Stimulated activated CD4-positive, alpha-beta T cell treated with anti-CD3 and anti-CD28 coated beads, Interleukin-12 subunit alpha, Interleukin-12 subunit beta, amount 100 ng/mL, for 48 hours (primary cell): ENCODE data around the gene TRIL.

Source experiments
- DNase-seq, 3 donors: peaks; one replicate each; pipeline ENCODE4 v3.0.0-alpha.2; 2020; ENCODE audit warnings: low read depth in 2 of 3, low spot score in 1 of 3

The TRIL gene

DNA sequence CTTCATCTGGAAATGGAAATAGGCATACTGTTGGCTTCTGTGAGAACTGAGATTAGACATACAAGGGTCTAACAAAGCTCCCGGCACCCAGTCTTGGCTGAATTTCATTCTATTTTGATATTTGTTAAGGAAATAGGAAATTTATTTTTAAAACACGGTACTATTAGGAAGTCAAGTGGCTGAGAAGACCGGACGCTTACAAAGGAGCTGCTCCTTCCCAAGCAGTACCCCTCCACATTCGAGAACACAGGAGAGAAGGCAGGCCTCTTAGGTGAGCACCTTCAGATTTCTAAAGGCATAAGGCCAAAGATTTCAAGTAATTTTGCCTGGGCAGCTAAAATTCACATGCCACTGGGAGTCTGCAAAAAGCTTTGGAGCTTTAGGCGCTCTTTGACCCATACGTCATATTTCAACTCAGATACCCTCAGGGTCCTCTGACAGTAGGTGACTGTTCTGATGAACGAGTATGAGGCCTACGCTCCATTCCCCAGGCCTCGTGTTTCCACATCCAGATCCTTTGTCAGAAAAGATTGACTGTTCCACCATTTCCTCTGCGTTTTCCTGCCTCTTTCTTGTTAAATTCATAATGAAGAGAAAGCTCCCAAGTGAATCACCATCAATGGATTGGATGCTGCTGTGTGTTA lies 17.3 kb downstream of the TRIL start:
- DNase-seq, result no peak

DNA sequence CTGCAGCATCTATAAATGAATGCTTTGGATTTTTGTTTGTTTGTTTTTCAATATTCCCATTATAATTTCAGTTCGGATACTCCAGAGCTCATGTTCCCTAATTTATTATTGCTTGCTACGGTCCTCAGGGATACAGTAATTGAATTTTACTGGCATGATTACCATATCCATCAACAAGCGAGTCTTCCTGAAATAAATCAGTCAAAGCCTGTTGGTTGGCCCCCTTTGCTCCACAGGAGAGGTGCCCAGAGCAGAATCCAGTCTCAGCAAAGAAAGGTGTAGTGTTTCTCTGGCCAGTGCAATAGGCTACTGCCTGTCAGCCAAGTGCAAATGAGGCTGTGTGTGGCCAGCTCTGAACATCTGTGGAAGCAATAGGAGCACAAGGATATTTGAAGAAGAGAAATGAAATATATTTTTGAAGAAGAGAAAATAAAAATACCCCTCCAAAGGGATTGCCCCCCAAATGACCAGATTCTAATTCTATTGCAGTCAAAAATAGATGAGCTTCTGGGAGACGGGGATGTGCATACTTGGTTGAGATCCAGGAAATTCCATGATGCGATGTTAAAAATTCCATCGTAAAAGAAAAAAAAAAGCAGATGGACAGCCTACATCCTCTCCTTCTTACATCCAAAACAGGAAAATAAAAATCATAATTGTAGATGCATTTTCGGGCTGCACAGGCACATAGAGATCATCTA lies 18.1 kb downstream of the TRIL start:
- DNase-seq, result no peak

DNA sequence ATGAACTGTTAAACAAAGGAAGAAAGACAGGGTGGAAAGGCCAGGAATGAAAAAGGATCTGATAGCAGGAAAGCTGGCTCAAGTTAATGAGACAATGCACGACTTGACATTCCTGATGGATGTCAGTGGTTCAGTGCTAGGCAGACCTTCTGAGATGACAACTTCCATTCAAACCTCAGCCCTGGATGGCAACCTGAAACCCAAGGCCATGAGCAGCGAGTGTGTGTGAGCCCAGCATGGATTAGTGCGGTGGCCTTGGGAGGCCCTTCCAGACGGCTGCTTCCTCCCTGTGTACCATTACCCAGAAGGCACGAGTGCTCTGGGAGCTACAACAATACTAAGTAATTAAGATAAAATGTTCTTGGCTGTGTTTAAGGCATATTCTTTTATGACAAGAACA lies 18.8 kb downstream of the TRIL start:
- DNase-seq, result no peak

DNA sequence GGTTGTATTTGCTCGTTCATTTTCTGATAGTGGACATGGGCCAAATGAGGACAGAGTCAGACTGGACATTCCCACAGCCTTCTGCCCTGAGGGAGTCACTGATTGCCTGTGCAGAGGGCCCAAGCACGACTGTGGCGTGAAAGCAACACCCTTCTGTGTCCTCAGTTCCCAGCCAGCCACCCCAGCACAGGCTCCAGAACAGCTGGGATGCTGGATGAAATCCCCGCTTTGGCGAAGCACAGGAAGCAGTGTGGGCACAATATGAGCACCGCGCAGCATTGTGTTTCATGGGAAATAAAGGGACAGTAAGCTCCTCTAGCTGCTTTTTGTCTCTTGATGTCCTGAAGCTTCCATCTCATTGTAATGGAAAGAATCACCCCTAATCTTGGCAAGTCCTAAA lies 20.5 kb downstream of the TRIL start:
- no peak for DNase-seq

DNA sequence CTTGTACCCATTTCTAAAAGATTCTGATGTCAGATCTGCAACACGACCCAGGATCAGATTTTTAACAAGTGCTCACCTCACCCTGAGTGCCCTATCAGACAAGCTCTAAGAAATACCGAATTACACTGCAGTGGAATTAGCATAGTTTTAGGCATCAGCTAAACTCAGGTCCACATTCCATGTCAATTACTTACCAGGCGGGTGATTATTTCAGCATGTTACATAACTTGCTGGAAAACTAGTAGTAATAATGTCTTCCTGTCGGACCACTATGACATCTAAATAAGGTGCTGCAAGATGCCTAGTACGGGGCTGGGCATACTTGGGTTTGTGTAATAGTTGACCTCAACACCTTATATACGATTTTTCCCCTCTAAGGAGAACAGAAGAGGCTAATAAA lies 21.0 kb downstream of the TRIL start:
- no peak for DNase-seq

DNA sequence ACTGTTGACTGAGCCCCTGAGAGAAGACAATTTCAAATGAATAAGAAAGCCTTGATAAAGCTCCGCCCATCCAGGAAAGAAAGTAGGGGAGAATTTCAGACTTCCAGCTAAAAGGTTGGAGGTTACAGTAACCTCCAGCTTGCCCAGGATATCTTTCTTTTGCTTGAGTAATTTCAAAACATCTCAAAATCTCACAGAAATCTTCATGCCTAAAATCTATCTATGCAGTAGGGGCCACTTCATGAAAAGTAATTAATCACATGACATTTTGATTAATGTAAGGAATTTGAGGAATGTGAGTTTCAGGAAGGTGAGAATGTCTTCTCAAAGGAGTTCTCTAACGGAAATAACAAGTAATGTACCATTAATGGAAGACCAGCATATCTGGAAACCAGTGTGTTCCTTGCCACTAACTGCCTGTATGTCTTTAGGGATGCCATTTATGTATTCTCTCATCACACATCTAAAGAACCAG lies 24.2 kb downstream of the TRIL start:
- no peak for DNase-seq

DNA sequence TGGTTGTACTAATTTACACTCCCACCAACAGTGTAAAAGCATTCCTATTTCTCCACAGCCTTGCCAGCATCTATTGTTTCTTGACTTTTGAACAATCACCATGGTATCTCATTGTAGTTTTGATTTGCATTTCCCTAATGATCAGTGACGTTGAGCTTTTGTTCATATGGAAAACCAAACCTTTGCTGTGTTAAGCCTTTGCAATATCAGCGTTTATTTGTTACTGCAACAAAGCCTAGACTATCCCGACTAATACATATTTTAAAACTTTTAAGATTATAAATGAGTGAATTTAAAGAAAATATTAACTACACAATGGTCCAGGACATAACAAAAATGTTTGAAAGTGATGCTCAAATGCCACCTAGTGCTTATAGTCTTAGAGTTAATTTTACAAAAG lies 26.6 kb downstream of the TRIL start:
- DNase-seq, result no peak

DNA sequence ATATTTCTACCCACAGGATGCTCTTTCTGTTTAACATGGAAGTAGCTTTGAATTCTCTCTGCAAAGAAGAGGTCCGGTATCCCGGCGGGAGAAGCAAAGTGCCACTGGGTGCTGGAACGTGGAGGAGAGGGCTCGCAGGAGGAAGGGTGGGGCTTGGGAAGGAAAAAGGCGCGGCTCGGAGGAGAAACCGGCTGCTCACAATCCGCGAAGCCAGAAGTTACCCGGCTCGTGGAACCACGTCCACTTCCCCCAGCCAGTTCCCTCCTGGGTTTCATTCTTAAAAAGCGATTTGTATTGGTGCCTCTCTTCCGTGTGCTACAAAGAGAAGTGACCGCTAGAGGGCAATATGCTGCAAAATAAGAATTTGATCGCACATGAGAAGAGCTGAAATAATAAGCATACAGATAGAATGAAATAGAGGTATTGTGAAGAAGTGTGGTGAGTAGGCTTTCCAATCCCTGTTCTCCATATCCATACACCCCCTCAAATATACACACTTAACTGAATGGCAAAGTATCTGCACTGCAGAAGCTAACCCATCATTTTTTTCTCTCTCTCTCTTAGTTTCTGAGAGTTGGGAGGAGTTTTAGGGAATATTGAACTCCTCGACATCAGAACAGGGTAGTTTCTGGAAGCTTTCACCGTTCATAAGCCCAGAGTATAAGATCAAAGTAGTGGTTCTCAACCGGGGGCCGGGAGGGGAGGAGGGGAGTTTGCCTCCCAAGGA lies 31.1 kb downstream of the TRIL start:
- DNase-seq, result peak; percentile 11 to 47 (median 12)

DNA sequence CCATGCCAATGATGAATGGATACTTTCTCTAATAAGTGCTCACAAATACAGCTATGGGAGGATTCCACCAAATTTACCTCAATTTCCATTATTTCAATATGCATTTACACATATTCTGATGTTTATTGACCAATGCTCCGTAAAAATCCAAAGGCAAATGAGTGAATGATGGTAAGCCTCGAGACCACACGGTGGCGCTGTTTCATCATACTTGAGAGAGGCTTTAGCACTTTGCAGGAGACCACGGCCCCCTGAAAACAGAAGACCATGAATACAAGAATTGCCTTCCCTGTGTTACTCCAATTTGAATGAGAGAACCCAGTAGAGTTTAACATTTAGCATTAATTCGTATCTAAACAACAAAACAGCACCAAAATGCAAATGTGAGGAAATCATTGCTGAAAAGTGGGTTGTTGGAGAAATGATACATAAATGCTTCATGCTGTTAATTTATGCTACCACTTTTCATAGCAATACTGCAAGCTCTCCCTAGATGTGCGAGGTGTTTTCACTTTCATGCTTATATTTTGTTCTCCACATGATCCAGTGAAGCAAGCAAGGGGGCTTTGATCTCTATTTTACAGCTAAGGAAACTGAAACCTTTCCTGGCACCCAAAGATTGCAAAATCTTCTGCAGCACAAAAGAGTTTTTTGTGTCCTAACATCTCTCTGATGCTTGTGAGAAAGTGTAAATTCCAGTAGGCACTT lies 35.4 kb downstream of the TRIL start:
- peak in 2 of 3 donors; percentile 27 to 50 for DNase-seq

DNA sequence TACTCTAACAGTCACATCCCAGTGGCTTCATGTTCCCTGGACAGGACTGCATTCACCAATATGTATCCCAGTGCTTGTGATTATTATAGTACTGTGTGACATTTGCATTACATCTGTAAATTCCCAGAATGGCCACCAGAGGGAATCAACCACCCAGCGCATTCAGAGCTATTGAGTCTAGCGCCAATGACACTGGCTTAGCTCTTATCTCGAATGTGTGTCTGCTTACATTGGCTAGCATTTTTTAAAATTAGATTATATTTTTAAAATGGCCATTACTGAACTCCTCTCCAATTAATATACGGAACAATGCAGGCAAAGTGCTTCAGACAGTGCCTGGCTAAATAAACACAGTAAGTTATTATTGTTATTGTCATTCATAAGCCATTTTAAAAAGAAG lies 36.3 kb downstream of the TRIL start:
- peak in 2 of 3 donors; percentile 12 to 36 for DNase-seq

DNA sequence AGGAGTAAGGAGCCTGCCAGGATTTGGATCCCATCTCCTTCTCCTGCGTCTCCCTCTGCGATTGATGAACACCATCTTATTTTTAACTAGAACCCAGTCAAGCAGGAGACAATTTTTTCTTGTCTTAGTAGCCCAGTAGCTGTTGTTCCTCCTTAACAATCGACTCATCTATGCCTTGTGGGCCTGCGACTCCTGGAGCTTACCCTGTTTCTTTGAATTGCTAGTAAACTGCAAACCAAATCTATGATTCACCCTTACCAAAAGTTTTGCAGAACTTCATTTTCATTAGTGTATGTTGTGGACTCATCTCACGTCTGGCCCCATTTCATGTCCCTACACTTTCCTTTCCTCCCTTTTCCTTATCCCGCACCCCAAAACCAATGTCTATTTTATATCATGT lies 37.7 kb downstream of the TRIL start:
- no peak for DNase-seq

DNA sequence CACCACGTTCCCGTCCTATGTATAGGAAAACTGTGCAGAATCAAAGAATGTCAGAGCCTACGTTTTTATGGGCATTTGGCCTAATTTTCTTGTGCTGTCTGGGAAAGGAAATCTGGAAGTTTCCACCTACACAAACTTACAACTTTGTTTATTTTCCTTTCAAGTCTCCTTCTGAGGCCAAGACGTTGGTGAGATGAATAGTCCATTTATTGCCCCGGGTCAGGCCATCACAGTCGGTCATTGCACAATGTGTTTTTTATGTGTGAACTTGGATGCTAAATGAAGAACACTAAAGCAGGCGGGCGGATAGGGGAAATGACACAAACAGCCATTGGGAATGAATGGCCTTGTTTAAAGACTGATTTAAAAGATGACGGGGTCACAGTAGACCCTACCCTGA lies 38.6 kb downstream of the TRIL start:
- DNase-seq, result no peak

DNA sequence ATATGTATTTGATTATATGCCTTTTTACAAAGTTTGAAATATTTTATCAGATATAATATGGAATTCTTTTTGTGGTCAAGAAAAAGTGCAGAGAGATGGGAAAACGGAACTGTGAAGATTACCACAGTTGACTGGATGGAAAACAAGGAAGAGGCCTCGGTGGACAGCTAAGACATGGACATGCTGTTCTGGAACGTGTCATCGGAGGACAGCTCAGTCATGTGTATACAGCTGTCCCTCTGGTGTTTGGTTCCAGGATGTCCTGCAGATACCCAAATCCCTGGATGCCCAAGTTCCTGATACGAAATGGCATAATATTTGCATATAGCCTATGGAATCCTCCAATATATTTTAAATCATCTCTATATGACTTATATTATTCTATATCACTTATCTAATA lies 49.4 kb downstream of the TRIL start:
- DNase-seq, result no peak

DNA sequence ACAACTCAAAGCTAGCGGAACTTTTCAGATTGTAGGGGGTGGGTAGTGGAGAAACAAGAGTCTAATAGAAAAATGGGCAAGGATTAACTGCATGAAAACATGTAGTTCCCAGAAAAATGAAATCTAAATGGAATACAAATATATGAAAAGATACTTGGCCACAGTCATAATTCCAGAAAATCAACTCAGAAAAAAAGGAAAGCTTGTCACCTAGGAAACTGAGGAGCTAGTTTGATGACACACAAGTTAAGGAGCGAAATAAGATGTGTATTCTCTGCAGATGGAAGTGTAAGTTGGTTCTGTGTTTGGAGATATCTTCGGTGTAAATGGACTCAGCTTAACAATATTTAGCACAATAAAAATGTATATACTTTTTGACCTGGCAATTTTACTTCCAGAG lies 52.7 kb downstream of the TRIL start:
- DNase-seq, result no peak

DNA sequence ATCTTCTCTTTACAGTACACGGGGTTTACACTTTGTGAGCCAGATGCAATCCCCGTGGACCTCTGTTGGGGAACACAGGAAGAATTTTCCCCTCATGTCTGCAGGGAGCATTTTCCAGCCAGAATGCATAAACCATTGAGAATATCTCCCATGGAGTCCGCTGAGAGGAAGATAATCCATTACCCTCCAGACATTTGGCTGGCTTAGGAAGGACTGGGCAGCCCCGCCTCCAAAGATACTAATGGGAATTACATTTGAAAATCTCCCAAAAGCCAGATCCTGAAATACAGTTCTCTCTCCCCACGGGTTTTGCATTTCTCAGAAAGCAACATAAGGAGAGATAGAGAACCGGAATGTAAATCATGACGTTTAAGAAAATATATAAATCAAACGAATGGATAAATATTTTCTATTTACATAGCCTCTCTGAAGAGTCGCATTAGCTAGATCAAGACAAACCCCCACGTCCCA lies 53.5 kb downstream of the TRIL start:
- no peak for DNase-seq

DNA sequence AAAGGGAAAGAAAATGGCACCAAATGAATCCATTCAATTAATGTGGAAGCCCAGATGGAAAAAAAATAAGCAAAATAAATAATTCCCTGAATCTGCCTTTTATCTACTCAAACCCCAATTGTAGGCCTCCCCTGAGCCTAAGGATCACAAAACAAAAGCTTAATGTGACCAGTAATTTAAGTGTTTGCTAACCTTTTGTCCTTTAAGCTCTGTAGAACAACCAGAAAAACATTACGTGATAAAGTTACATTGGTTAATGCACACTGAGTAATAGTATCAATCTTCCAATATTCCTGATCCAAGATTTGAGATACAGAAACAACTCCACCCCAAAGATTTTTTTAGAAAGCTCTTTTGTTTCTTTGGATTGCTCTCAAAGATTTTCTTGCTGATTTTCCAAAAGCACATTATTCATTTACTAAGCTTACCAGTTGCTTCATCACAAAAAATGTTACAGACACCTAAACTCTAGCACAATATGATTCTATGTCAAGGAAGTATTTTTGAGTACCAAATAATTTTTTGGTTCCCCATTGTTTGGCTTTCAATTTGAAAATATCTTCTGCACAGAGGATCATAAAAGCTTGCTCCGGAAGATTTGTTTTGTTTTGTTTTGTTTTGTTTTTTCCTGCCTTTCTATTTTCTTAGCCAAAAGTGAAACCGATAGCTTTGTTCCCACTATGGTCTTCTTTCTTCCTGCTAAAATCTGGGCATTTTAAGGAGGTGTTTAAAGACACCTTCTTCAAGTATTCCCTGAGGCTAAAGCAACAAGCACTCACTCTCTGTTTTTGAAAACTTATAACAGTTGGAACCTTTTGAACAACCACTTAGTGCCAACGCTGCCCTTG lies 54.2 kb downstream of the TRIL start:
- no peak for DNase-seq
